Epithelial cell of prostate (primary cell): ENCODE results near the gene TMEM125.
A peak's percentile ranks its signal among the peaks of the same experiment; 100 is the strongest.

Source experiments
- DNase-seq: peaks from one replicate; pipeline ENCODE4 v3.0.0-alpha.2; 2011; ENCODE audit warnings: low read depth, low spot score
- H3K27ac ChIP-seq: fragments of 450-650 bp; 2 replicates; pipeline ENCODE4 v1.5.1; 2017; ENCODE audit warnings: mild to moderate bottlenecking

Gene TMEM125

DNA sequence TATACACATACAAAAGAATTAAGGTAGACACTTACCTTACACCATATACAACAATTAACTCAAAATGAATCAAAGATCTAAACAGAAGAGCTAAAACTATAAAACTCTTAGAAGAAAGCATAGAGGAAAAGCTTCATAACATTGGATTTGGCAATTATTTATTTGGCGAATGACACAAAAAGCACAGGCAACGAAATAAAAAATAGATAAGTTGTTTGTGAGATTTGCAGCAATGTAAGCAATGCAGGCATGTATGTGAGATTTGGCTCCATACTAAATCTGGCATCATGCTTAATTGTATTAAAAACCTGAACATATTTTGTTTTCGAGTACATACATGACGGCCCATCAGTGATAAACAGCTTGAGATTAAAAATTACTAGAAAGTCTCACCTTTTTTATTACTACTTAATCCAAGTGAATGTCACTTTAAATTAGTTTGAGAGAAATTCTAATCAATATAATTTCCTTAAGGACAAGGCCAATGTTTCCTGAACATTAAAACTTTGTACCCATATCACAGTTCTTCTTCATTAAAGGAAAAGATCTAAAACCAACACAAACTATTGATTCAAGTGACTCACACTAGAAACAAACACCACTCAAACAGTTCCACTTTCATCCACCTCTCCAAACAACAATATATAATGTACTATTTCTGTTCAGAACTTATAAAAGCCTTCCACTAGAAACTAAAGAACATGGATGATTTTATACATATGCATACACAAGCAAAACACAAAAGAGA lies 23.1 kb upstream of the TMEM125 start:
- no peak for DNase-seq
- no peak overlapping the region for H3K27ac ChIP-seq

- H3K27ac ChIP-seq = no peak overlapping the region
- no peak for DNase-seq
Observed at GRCh38 chr1:43247256-43247921, 22.4 kb upstream of the TMEM125 start.

DNA sequence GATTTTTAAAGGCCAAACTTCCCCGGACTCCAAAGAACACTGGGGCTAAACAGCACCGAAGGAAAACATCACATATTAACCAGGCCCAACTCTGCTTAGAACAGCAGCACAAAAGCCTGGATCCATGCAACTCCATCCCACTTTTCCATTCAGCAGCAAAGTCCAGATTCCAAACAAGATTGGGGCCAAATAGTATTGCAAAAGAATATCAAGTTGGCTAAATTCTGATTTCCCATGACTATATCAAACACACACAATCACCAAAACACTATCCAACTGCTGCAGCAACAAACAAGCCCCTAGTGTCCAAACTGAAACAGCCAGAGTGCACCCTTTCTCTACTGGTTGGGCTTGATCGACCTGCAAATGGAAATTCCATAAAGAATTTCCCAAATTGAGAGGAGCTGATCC lies 19.4 kb upstream of the TMEM125 start:
- no peak for DNase-seq
- H3K27ac ChIP-seq = no peak overlapping the region

DNA sequence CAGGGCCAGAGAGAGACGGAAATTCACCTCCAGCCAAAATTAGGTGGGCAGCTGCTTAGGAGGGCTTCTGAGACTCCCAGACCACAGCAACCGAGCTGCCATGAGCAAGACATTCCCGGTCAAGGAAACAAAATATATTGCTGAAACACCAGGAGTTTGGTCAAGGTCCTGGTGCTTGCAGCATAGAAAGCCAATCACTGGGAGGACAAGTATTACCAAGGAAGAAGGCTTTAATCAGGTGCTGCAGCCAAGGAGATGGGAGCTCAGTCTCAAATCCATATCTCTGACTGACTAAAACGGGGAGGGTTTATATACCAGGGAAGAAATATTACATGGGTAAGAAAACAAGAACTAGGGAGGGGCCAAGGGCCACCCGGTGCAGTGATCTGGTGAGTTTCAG lies 18.8 kb upstream of the TMEM125 start:
- no peak for DNase-seq
- no peak overlapping the region for H3K27ac ChIP-seq

GRCh38 chr1:43252225-43252624 lies 17.6 kb upstream of the TMEM125 start:
- no peak for DNase-seq
- no peak overlapping the region for H3K27ac ChIP-seq

DNA sequence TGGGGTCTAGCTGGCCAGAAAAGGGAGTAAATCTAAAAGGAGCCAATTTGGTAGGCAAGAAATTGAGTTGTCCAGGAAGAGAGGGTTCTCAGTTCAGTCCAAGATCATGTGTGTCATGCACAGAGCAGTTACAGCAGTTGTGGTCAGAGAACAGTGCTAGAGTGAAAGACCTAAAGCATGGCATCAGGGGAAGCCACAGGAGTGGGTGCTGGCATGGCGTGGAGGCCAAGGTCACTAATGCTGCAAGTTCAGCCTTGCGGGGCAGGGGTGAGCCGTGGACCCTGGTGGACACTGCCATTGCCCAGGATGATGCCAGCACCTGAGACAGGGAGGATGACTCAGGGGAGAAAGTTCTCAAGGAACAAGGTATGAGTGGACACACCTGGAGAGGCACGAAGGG lies 16.6 kb upstream of the TMEM125 start:
- no peak overlapping the region for H3K27ac ChIP-seq
- DNase-seq = no peak

DNA sequence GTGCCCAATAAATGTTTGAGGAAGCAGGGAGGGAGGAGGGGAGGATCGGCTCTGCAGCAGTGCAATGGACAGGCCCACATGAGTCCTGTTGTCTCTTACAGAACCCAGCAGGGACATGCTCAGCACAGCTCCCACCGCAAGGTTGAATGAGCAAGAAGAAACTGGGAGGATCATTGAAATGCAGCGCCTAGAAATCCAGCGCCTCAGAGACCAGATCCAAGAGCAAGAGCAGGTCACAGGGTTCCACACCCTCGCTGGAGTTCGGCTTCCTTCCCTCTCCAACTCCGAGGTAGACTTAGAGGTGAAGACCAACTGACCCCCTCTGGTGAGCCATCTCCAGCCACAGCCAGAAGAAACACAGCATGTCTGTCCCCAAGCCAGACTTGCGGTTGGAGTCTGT lies 15.9 kb upstream of the TMEM125 start:
- no peak for DNase-seq
- no peak overlapping the region for H3K27ac ChIP-seq

GRCh38 chr1:43255438-43256210 lies 14.2 kb upstream of the TMEM125 start:
- DNase-seq = no peak
- H3K27ac ChIP-seq = no peak overlapping the region

DNA sequence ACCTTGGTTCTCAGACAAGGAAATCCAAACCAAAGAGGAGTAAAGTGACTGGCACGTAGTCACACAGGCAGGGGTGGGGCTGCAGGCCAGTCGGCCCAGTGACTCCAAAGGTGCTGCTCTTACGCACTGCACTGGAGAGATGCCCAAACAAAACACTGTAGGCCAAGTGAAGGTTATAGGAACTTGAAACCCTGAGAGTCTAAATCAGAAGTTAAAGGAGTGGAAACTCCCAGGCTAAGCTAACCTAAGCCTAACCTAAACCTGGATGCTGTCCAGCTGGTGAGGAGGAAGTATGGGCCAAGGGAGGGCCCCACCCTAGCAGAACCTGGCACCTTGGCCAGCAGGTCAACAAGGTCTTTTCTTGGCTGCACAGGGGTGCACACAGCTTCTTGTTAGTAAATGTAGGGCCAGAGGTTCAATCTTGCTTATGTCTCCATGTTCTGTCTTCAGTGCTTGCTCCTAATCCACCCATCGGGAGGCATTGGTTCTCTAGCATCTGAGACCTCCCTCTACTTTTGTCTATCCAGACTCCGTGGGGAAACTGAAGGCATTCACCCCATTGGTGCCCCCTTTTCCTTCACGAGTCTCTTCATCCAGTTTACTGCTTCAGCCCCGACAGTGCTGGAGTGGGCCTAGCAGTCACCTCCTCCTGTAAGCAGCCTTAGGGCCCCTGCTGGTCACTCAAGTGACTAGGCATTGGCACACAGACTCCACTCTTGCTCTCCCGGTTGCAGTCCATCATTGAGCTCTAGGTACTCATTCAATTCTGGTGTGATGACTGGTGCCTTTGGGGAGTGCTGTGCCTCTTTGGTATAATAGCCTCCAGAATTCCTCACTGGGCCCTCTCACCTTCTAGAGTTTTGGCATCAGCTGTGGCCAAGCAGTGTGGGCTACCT lies 12.9 kb upstream of the TMEM125 start:
- peak; percentile 37 for DNase-seq

GRCh38 chr1:43258370-43258769 lies 11.4 kb upstream of the TMEM125 start:
- H3K27ac ChIP-seq = no peak overlapping the region
- DNase-seq = no peak

More for the DNA sequence above, 12.9 kb upstream of the TMEM125 start:
- H3K27ac ChIP-seq = peak overlapping the region; percentile 7

GRCh38 chr1:43265431-43265830 lies 4.4 kb upstream of the TMEM125 start:
- DNase-seq = no peak
- no peak overlapping the region for H3K27ac ChIP-seq

DNA sequence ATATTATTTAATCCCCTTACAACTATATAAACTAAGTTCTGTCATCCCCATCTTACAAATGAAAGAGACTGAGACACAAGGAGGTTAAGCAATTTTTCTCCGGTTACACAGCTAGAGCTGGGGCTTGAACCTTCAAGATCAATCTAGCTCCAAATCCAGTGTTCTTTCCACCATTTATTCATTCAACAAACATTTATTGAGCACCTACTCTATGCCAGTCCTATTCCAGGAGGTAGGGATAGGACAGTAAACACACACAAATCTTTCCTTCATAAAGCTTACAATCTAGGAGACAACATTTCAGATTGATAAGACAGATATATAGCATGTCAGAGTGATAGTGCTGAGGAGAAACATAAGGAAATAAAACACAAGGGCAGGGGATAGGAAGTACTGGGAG lies 2.9 kb upstream of the TMEM125 start:
- no peak for DNase-seq
- H3K27ac ChIP-seq = no peak overlapping the region

- no peak for DNase-seq
- no peak overlapping the region for H3K27ac ChIP-seq
Observed at GRCh38 chr1:43267291-43267805, 2.4 kb upstream of the TMEM125 start.

DNA sequence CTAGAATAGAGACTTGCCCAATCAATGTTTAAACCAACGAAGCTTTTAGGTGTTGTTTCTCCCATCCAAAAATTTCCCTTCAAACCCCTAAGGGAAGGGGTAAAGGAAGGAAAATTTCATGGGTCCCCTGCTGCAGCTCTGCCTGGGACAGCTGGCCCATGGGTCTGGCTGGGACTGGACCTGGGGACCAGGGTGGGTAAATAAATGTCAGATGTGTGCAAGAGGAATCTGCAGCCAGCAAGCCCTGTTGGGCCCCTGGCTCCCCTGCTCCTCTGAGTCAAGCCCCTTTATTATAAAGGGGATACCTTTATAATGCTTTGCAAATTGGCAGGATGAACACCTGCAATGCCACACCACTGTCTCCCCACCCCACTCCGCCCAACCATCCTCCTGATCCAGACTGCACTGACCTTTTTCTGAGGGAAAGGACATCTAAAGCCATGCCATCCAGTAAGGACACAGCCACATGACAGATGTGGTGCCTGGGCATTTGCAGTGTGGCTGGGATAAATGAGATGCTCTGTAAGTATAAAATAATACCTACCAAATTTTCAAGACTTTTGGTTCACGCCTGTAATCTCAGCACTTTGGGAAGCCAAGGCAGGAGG lies 1.9 kb upstream of the TMEM125 start:
- no peak overlapping the region for H3K27ac ChIP-seq
- DNase-seq = no peak

DNA sequence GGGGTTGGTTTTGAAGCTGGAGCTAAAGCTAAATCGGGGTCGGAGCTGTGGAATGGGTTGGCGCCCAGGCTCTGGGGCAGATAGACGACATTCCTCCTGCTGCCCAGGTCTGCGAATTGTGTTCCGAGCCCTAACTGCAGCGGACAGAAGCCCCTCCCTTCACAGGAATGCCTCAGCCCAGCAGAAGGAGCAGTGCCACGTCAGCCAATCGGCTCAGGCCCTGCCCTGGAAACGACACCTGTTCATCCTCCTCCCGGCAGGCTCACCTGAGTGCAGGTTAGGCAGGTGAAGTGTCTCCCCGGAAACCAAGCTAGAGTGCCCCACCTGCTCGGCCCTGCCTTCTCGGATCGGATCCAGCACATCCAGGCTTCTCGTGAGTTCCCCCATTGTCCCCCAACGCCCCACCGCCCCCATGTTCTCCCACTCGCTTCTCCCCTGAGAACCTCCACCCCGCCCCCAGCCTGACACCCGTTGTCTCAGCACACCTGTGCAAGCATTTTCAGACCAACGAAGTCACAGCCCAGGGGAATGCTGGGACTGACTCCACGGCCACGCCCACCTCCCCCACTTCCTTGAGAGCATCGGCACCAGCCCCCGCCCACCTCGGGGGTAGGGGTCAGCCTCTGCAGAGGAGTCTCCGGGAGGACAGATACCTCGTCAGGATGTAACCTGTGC lies 775 bp downstream of the TMEM125 start:
- peak; percentile 53 for DNase-seq
- H3K27ac ChIP-seq = peak overlapping the region; percentile 51

- no peak for DNase-seq
- H3K27ac ChIP-seq = peak overlapping the region; percentile 51
Observed at GRCh38 chr1:43271186-43272118, 1.7 kb downstream of the TMEM125 start.

DNA sequence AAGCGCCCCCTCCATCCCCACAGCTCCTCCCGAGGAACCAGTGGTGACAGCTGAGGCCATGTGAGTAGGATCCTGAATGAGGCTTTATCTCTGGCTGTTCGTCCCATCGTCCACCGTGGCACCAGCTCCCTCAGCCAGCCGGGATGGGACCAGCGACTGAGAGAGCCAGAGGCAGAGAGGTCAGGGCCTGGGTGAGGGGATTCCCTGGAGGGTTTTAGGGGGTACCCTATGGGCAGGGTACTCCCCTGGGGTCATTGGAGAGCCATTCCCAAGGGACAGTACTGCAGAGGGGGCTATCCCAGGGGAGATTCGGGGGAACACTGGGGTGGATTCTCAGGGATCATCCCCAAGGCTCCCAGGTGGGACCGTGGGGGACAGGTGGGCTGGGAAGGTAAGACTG lies 2.4 kb downstream of the TMEM125 start:
- H3K27ac ChIP-seq = no peak overlapping the region

More for the DNA sequence above, 2.4 kb downstream of the TMEM125 start:
- no peak for DNase-seq
